Measurements from ENCODE around the gene TTYH2.

GRCh38 chr17:74296548-74296936, 83.2 kb downstream of the TTYH2 start:
- TF ChIP-seq CTCF (conservative IDR thresholded peaks at IDR 0.05) (peak; percentile 69), ZFX (IDR thresholded peaks at IDR 0.05) (no peak)

Measured in C4-2B (cell line).